SU-DHL-6 (cell line): ENCODE data around the gene USP17L5.
"Not testable (repeated sequence)": the region's sequence is repeated elsewhere in the genome, so short reads cannot be mapped to it uniquely, and the experiment has no call there.

Source experiments
- EZH2phosphoT487 ChIP-seq: fragments of 200-600 bp; sonication (generic), shearing (Covaris generic); conservative IDR thresholded peaks from 2 replicates; pipeline ENCODE4 v1.6.1; 2018; ENCODE audit warnings: mild to moderate bottlenecking, antibody characterized with exemption, low read length, moderate library complexity, mixed read lengths
- TF ChIP-seq, protein P1 (sequence below): fragments of 200-600 bp; sonication (generic); IDR thresholded peaks from one replicate; pipeline ENCODE4 v1.5.1; 2017; ENCODE audit warnings: antibody characterized with exemption, mild to moderate bottlenecking, low read length, moderate library complexity; ENCODE audit not compliant: insufficient read depth, poor library complexity, severe bottlenecking

DNA sequence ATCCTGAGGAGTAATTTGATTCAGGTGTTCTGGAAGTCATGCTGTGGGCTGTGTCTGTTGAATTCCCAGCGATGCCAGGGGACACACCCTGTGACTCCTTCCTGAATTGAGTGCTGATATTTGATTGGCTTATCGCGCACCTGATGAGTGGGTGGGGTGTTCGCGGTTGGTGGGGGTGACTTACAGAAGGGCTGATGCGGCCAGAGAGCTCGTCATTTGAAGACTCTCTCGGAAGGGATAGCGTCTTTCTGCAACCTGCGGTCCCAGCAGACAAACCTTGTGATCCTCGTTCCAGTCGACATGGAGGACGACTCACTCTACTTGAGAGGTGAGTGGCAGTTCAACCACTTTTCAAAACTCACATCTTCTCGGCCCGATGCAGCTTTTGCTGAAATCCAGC lies 4.6 kb downstream of the USP17L5 start, which contains the start of gene USP17L27:
- TF ChIP-seq, protein P1, sequence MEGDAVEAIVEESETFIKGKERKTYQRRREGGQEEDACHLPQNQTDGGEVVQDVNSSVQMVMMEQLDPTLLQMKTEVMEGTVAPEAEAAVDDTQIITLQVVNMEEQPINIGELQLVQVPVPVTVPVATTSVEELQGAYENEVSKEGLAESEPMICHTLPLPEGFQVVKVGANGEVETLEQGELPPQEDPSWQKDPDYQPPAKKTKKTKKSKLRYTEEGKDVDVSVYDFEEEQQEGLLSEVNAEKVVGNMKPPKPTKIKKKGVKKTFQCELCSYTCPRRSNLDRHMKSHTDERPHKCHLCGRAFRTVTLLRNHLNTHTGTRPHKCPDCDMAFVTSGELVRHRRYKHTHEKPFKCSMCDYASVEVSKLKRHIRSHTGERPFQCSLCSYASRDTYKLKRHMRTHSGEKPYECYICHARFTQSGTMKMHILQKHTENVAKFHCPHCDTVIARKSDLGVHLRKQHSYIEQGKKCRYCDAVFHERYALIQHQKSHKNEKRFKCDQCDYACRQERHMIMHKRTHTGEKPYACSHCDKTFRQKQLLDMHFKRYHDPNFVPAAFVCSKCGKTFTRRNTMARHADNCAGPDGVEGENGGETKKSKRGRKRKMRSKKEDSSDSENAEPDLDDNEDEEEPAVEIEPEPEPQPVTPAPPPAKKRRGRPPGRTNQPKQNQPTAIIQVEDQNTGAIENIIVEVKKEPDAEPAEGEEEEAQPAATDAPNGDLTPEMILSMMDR: not testable (repeated sequence)
- not testable (repeated sequence) for TF ChIP-seq EZH2phosphoT487
